ENCODE data around the gene SHROOM4. TPM values are rescaled to one million over a fixed set of nuclear protein-coding genes. Genes with fewer than 3 reads are reported as not detected.

The SHROOM4 gene
- total RNA-seq, 1 experiment from 2014 or later = 0.36 TPM

- no peak for DNase-seq (ENCODE audit: low read depth)
Measured at GRCh38 chrX:50778272-50778671, 35.7 kb downstream of the SHROOM4 start.

GRCh38 chrX:50776248-50776647 is 37.7 kb downstream of the SHROOM4 start:
- DNase-seq (ENCODE audit: low read depth) = no peak

GRCh38 chrX:50771382-50771781 is 42.6 kb downstream of the SHROOM4 start:
- no peak for DNase-seq (ENCODE audit: low read depth)

- DNase-seq (ENCODE audit: low read depth) = no peak
Measured at GRCh38 chrX:50770702-50771101, 43.3 kb downstream of the SHROOM4 start.

GRCh38 chrX:50769389-50770063 is 44.5 kb downstream of the SHROOM4 start:
- DNase-seq (ENCODE audit: low read depth) = peak; percentile 37

- no peak for DNase-seq (ENCODE audit: low read depth)
Measured at GRCh38 chrX:50768801-50769200, 45.2 kb downstream of the SHROOM4 start.

- no peak for DNase-seq (ENCODE audit: low read depth)
Measured at GRCh38 chrX:50765986-50766385, 48.0 kb downstream of the SHROOM4 start.

GRCh38 chrX:50762578-50762977 is 51.4 kb downstream of the SHROOM4 start:
- no peak for DNase-seq (ENCODE audit: low read depth)

GRCh38 chrX:50756276-50756675 is 57.7 kb downstream of the SHROOM4 start:
- DNase-seq (ENCODE audit: low read depth) = no peak

- no peak for DNase-seq (ENCODE audit: low read depth)
Measured at GRCh38 chrX:50751091-50751490, 62.9 kb downstream of the SHROOM4 start.

GRCh38 chrX:50747471-50747900 is 66.5 kb downstream of the SHROOM4 start:
- no peak for DNase-seq (ENCODE audit: low read depth)

- DNase-seq (ENCODE audit: low read depth) = no peak
Measured at GRCh38 chrX:50736656-50737055, 77.3 kb downstream of the SHROOM4 start.

- DNase-seq (ENCODE audit: low read depth) = no peak
Measured at GRCh38 chrX:50726296-50726695, 87.7 kb downstream of the SHROOM4 start.

GRCh38 chrX:50725310-50725709 is 88.7 kb downstream of the SHROOM4 start:
- DNase-seq (ENCODE audit: low read depth) = no peak

GRCh38 chrX:50723006-50723405 is 91.0 kb downstream of the SHROOM4 start:
- DNase-seq (ENCODE audit: low read depth) = no peak

GRCh38 chrX:50721764-50722521 is 92.1 kb downstream of the SHROOM4 start:
- no peak for DNase-seq (ENCODE audit: low read depth)

- DNase-seq (ENCODE audit: low read depth) = no peak
Measured at GRCh38 chrX:50719614-50720013, 94.4 kb downstream of the SHROOM4 start.

- DNase-seq (ENCODE audit: low read depth) = no peak
Measured at GRCh38 chrX:50718776-50719175, 95.2 kb downstream of the SHROOM4 start.

GRCh38 chrX:50716706-50717105 is 97.3 kb downstream of the SHROOM4 start:
- DNase-seq (ENCODE audit: low read depth) = no peak

GRCh38 chrX:50712777-50713176 is 101.2 kb downstream of the SHROOM4 start:
- no peak for DNase-seq (ENCODE audit: low read depth)

- no peak for DNase-seq (ENCODE audit: low read depth)
Measured at GRCh38 chrX:50711907-50712306, 102.1 kb downstream of the SHROOM4 start.

GRCh38 chrX:50707955-50708699 is 105.9 kb downstream of the SHROOM4 start:
- DNase-seq (ENCODE audit: low read depth) = no peak

- DNase-seq (ENCODE audit: low read depth) = no peak
Measured at GRCh38 chrX:50707405-50707804, 106.6 kb downstream of the SHROOM4 start.

Data from RPMI7951 (cell line).